Pons (tissue), 1 donor: ENCODE measurements around the gene CATSPER2.
"Not testable (repeated sequence)": the region's sequence is repeated elsewhere in the genome, so short reads cannot be mapped to it uniquely, and the experiment has no call there.

Source experiments
- DNase-seq: peaks from one replicate; pipeline ENCODE4 v3.0.0-alpha.2; 2016; ENCODE audit warnings: low spot score

The CATSPER2 gene

GRCh38 chr15:43593328-43594190 lies 55.1 kb downstream of the CATSPER2 start, which contains the start of gene CKMT1B:
TSS of gene CKMT1B (plus strand) at chr15:43594027. CDS start at chr15:43594219, 192 bp downstream.
- not testable (repeated sequence) for DNase-seq

GRCh38 chr15:43592841-43593240 lies 55.8 kb downstream of the CATSPER2 start:
- not testable (repeated sequence) for DNase-seq

GRCh38 chr15:43589778-43590466 lies 58.7 kb downstream of the CATSPER2 start, which contains the start of gene PPIP5K1:
TSS of gene PPIP5K1 (minus strand) at chr15:43590208. CDS start at chr15:43584504, 5,704 bp downstream.
- DNase-seq, result not testable (repeated sequence)
